Measurements from ENCODE around the gene RMI1. TPM values are rescaled to one million over a fixed set of nuclear protein-coding genes. Genes with fewer than 3 reads are reported as not detected.

RMI1 gene
- total RNA-seq, 2 donors from 2014 or later: 8.7 to 18.1 TPM

GRCh38 chr9:83962165-83962564 lies 18.4 kb upstream of the RMI1 start:
- TF ChIP-seq CTCF (IDR thresholded peaks at IDR 0.05) (no peak), POLR2A (IDR thresholded peaks at IDR 0.05) (no peak), POLR2AphosphoS5 (IDR thresholded peaks at IDR 0.05) (no peak)
- DNase-seq (ENCODE audit: low spot score): no peak
- intact Hi-C loops (cut with DNase I): no loop called here
- Histone ChIP-seq H3K9me3 (no peaks in the 10 kb centered on the region), H3K27ac (no peak overlapping the region), H3K27me3 (replicated peaks; ENCODE audit: insufficient read depth) (no peaks in the 10 kb centered on the region), H3K4me1 (replicated peaks) (no peaks in the 10 kb centered on the region), H3K4me3 (no peak overlapping the region), H3K36me3 (no peaks in the 10 kb centered on the region)
- WGBS: 35% methylated on average over 3 of the region's 3 CpGs

- H3K27me3 ChIP-seq (replicated peaks; ENCODE audit: insufficient read depth): no peaks in the 10 kb centered on the region
- H3K36me3 ChIP-seq: peaks cover 0 to 8% of the 10 kb centered on the region in 2 donors
- WGBS: 78% methylated on average over 2 of the region's 2 CpGs
- H3K4me1 ChIP-seq (replicated peaks): no peaks in the 10 kb centered on the region
- intact Hi-C loops (cut with DNase I): no loop called here
- DNase-seq (ENCODE audit: low spot score): no peak
- no peaks in the 10 kb centered on the region for H3K9me3 ChIP-seq
- TF ChIP-seq POLR2A (IDR thresholded peaks at IDR 0.05): no peak
- no peak for TF ChIP-seq CTCF (IDR thresholded peaks at IDR 0.05)
- TF ChIP-seq POLR2AphosphoS5 (IDR thresholded peaks at IDR 0.05): no peak
- no peak overlapping the region for H3K4me3 ChIP-seq
- H3K27ac ChIP-seq: no peak overlapping the region
Observed at GRCh38 chr9:83964973-83965349, 15.6 kb upstream of the RMI1 start.

GRCh38 chr9:83965350-83966208 lies 15.0 kb upstream of the RMI1 start:
- no peak overlapping the region for H3K4me3 ChIP-seq
- H3K4me1 ChIP-seq (replicated peaks): no peaks in the 10 kb centered on the region
- H3K27me3 ChIP-seq (replicated peaks; ENCODE audit: insufficient read depth): no peaks in the 10 kb centered on the region
- H3K27ac ChIP-seq: no peak overlapping the region
- TF ChIP-seq CTCF (IDR thresholded peaks at IDR 0.05) (no peak), POLR2AphosphoS5 (IDR thresholded peaks at IDR 0.05) (no peak), POLR2A (IDR thresholded peaks at IDR 0.05) (no peak)
- peaks cover 0 to 14% of the 10 kb centered on the region in 2 donors for H3K36me3 ChIP-seq
- intact Hi-C loops (cut with DNase I): no loop called here
- WGBS: 73% methylated on average over 11 of the region's 11 CpGs
- DNase-seq (ENCODE audit: low spot score): no peak
- no peaks in the 10 kb centered on the region for H3K9me3 ChIP-seq

GRCh38 chr9:83966209-83966582 lies 14.4 kb upstream of the RMI1 start:
- Histone ChIP-seq H3K27ac (no peak overlapping the region), H3K36me3 (peaks cover 0 to 19% of the 10 kb centered on the region in 2 donors), H3K27me3 (replicated peaks; ENCODE audit: insufficient read depth) (no peaks in the 10 kb centered on the region), H3K9me3 (no peaks in the 10 kb centered on the region), H3K4me1 (replicated peaks) (no peaks in the 10 kb centered on the region), H3K4me3 (no peak overlapping the region)
- TF ChIP-seq CTCF (IDR thresholded peaks at IDR 0.05): no peak
- TF ChIP-seq POLR2AphosphoS5 (IDR thresholded peaks at IDR 0.05): no peak
- TF ChIP-seq POLR2A (IDR thresholded peaks at IDR 0.05): no peak
- no peak for DNase-seq (ENCODE audit: low spot score)
- intact Hi-C loops (cut with DNase I): no loop called here
- 82% methylated on average over 8 of the region's 8 CpGs for WGBS

GRCh38 chr9:83967073-83967472 lies 13.5 kb upstream of the RMI1 start:
- intact Hi-C loops (cut with DNase I): no loop called here
- H3K9me3 ChIP-seq: no peaks in the 10 kb centered on the region
- H3K27me3 ChIP-seq (replicated peaks; ENCODE audit: insufficient read depth): no peaks in the 10 kb centered on the region
- TF ChIP-seq CTCF (IDR thresholded peaks at IDR 0.05): no peak
- peaks cover 3 to 20% of the 10 kb centered on the region in 2 donors for H3K36me3 ChIP-seq
- H3K4me3 ChIP-seq: no peak overlapping the region
- no peaks in the 10 kb centered on the region for H3K4me1 ChIP-seq (replicated peaks)
- no peak overlapping the region for H3K27ac ChIP-seq
- 82% methylated on average over 1 of the region's 1 CpG for WGBS
- DNase-seq (ENCODE audit: low spot score): no peak
